NAMALWA (cell line): ENCODE measurements around the gene PDZK1.
"Not testable (repeated sequence)": the region's sequence is repeated elsewhere in the genome, so short reads cannot be mapped to it uniquely, and the experiment has no call there.

Source experiments
- DNase-seq: peaks from one replicate; pipeline ENCODE4 v3.0.0-alpha.2; 2015; ENCODE audit warnings: low spot score

PDZK1 gene

DNA sequence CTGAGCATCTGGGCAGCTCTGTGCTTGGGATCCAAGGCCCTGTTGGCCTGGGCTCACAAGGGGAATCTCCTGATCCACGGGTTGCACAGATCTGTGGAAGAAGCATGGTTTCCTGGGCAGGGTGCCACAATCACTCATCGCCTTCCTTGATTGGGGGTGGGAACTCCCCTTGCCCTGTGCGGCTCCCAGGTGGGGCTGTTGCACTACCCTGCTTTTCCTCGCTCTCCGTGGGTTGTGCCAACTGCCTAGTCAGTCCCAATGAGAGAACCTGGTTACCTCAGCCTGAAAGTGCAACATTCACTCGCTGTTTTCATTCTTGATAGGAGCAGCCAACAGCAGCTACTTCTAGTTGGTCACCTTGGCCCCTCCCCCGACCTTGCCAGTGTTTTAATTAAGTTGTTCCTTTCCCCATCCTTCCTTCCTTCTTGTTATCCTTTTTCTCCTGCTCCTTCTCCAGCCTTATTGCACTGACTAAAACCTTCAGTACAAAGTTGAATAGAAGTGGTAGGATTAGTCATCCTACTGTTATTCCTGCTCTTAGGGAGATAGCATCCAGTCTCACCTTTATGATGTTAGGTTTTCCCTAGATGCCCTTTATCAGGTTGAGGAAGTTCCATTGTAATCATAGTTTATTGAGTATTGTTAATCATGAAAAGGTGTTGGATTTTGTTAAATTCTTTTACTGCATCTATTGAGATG is 50.8 kb downstream of the PDZK1 start:
- not testable (repeated sequence) for DNase-seq

DNA sequence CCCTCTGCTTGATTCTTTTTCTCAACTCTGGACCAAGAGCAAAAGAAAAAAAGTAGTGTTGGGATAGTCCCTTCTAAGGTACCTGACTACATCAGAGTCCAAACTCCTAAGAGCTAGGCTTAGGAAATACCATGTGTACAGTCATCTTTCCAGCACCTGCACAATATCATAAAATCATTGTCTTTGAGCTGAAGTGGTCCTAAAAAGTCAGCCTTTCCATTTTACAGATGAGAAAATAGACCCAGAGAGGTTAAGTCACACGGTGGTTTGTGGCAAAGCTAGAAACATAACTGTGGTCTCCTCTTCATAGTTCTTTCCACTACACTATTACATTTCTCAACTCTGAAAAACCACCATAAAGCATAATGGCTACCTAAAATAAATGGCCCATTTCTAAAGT is 63.2 kb downstream of the PDZK1 start:
- DNase-seq = not testable (repeated sequence)

DNA sequence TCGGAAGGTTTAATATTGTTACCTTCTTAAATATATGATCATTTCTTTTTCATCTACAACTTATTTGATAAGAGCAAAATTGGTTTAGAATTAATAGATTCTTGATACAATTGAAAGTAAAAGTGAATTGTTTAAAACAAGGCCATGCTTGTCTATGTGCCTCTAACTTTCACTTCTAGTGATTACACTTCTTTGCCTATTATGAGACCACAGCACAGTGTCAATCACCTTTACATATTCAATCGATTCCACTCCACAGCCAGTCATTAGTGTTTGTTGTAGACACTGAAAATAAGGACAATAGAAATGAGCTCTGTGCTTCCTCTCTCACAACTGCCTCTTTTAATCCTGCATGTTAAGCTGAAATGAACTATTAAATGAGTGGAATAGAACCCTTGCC is 65.3 kb downstream of the PDZK1 start:
- not testable (repeated sequence) for DNase-seq

DNA sequence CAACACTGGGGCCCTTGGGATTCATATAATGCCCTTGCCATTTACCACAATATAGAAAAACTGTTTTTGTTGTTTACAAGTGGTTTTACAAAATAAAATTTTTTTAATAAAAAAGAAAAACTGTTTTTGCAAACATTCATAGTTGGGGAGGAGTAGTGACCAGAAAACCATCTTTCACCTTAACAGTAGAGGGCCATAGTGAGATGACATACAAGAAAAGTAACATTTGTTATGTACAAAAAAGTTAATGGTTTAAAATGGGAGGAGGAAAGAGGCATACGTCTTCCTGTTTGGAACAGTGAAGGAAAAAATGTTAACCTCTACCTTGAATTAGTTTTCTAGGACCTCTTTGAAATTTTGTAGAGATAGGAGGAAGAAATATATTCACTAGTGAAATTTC is 70.9 kb downstream of the PDZK1 start:
- not testable (repeated sequence) for DNase-seq

DNA sequence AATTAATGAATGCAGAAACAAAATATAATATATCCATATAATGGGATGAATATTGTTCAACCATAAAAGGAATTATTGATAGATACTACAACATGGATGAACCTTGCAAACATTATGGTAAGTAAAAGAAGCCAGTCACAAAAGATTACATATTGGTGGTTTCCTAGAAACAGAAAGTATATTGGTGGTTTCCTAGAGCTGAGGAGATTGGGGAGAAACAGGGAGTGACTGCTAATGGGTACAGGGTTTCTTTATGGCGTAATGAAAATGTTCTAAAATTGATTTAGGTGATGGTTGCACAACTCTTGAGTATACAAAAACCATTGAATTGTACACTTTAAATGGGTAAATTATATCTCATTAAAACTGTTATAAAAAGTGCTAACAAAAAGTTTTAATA is 85.0 kb downstream of the PDZK1 start:
- not testable (repeated sequence) for DNase-seq
